GM21737 (cell line): ENCODE data around the gene SIL1.
"Not testable (repeated sequence)": the region's sequence is repeated elsewhere in the genome, so short reads cannot be mapped to it uniquely, and the experiment has no call there.

Experiments used
- ATAC-seq: cut with Tn5 transposase; IDR thresholded peaks from one replicate; pipeline ENCODE4 v1.9.1; 2021; ENCODE audit warnings: mild to moderate bottlenecking, moderate library complexity; ENCODE audit not compliant: unreplicated experiment

Gene SIL1

GRCh38 chr5:139113892-139114291, 84.3 kb downstream of the SIL1 start:
- ATAC-seq = no peak

GRCh38 chr5:139112362-139112761, 85.8 kb downstream of the SIL1 start:
- not testable (repeated sequence) for ATAC-seq

GRCh38 chr5:139110526-139111168, 87.5 kb downstream of the SIL1 start:
- no peak for ATAC-seq

- no peak for ATAC-seq
Observed at GRCh38 chr5:139108063-139108824, 89.9 kb downstream of the SIL1 start.

- no peak for ATAC-seq
Observed at GRCh38 chr5:139105621-139106071, 92.5 kb downstream of the SIL1 start.

- ATAC-seq = no peak
Observed at GRCh38 chr5:139104577-139105276, 93.4 kb downstream of the SIL1 start.

GRCh38 chr5:139103762-139104161, 94.4 kb downstream of the SIL1 start:
- ATAC-seq = no peak

GRCh38 chr5:139100825-139101224, 97.3 kb downstream of the SIL1 start:
- no peak for ATAC-seq

GRCh38 chr5:139094154-139095131, 103.7 kb downstream of the SIL1 start:
- peak; percentile 85 for ATAC-seq

- no peak for ATAC-seq
Observed at GRCh38 chr5:139092741-139093343, 105.3 kb downstream of the SIL1 start.

GRCh38 chr5:139091439-139092156, 106.6 kb downstream of the SIL1 start:
- no peak for ATAC-seq

- no peak for ATAC-seq
Observed at GRCh38 chr5:139090581-139090980, 107.6 kb downstream of the SIL1 start.

GRCh38 chr5:139088024-139088423, 110.1 kb downstream of the SIL1 start:
- ATAC-seq = no peak

- ATAC-seq = no peak
Observed at GRCh38 chr5:139082813-139083498, 115.2 kb downstream of the SIL1 start.

- no peak for ATAC-seq
Observed at GRCh38 chr5:139079991-139080610, 118.1 kb downstream of the SIL1 start.

GRCh38 chr5:139079225-139079990, 118.8 kb downstream of the SIL1 start:
- no peak for ATAC-seq

- no peak for ATAC-seq
Observed at GRCh38 chr5:139078345-139078744, 119.8 kb downstream of the SIL1 start.

- no peak for ATAC-seq
Observed at GRCh38 chr5:139077899-139078298, 120.3 kb downstream of the SIL1 start.
